ENCODE results near the gene CFAP57. TPM values are rescaled to one million over a fixed set of nuclear protein-coding genes. Genes with fewer than 3 reads are reported as not detected.

CFAP57 gene
- total RNA-seq, 1 experiment from 2014 or later, result 1.7 TPM

DNA sequence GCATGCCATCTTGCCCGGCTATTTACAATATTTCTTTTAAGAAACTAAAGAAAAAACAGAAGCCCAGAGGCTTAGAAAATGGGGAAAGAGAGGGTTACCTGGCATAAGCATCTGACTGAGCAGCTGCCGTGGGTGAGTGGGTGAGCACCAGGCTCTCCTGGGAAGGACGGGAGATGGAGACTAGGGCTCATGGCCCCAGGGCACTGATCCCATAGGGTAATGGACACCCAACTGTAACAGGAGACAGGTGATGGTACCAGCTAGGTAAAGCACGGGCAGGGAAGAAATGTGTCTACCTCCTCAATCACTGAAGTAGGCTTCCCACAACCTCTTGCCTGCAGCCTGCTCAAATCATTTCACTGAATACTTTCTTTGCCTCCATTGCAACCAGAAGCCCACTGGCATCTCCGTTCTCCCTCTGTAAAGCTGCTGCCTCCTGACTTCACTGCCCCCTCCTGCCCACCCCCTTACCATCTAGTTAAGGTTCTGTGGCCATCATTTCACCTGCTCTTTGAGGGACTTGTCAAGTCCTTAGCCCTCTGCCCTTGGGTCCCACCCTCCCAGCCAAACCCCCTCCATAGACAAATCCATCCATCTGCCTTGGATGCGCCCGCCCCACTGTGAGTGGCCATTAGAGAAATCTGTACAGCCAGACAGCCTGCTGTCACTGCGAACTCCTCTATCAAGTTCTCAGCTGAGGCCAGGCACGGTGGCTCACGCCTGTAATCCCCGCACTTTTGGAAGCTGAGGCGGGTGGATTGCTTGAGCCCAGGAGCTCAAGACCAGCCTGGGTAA lies 103.9 kb downstream of the CFAP57 start:
- TF ChIP-seq CTCF (conservative IDR thresholded peaks at IDR 0.05) (no peak), EZH2 (IDR thresholded peaks at IDR 0.05; ENCODE audit: low read depth) (no peak)
- Histone ChIP-seq H3K79me2 (ENCODE audit: low read depth) (no peaks in the 10 kb centered on the region; the same call in 1 of the 2 replicates), H3K4me2 (no peak overlapping the region), H3K36me3 (ENCODE audit: low read depth) (no peaks in the 10 kb centered on the region), H3K4me3 (no peak overlapping the region), H3K27me3 (ENCODE audit: insufficient read depth, low read depth) (no peaks in the 10 kb centered on the region), H3K9me2 (ENCODE audit: insufficient read depth) (no peaks in the 10 kb centered on the region), H3K4me1 (replicated peaks; ENCODE audit: insufficient read depth) (peaks cover 9% of the 10 kb centered on the region), H2AFZ (no peak overlapping the region), H4K20me1 (ENCODE audit: insufficient read depth) (no peaks in the 10 kb centered on the region), H3F3A (ENCODE audit: insufficient read depth, low read depth) (peaks cover 21% of the 10 kb centered on the region; the same call in 1 of the 2 replicates), H3K27ac (no peak overlapping the region), H3K9me3 (ENCODE audit: insufficient read depth, low read depth) (no peaks in the 10 kb centered on the region)
- intact Hi-C loops (cut with micrococcal nuclease; ENCODE audit: unreplicated experiment), result no loop called here
- DNase-seq, result no peak
- CTCF ChIA-PET, result no interaction called here
- POLR2A ChIA-PET (ENCODE audit: unreplicated experiment), result no interaction called here
- no TSS peak for BruUV-seq (replicated peaks)

DNA sequence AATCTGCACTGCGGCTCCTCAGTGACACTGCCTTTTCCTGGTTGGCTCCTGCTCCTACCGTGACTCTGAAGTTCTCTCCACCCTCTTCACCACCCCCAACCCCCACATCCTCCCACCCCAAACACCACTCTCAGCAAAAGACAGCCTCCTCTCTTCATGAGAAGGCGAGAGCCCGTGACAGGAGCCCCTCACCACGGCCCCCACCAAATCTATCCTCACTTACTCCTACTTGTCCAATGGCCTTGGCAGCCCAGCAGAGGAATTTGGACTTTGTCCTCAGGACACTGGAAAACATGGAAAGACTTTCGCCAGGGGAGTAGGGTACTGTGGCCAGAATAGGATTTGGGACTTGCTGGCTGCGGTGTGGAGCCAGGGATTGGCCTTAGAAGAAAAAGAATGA lies 104.5 kb downstream of the CFAP57 start:
- Histone ChIP-seq H3K4me1 (replicated peaks; ENCODE audit: insufficient read depth) (peaks cover 3% of the 10 kb centered on the region; the same call in 1 of the 2 replicates), H4K20me1 (ENCODE audit: insufficient read depth) (no peaks in the 10 kb centered on the region), H3K36me3 (ENCODE audit: low read depth) (no peaks in the 10 kb centered on the region), H3F3A (ENCODE audit: insufficient read depth, low read depth) (peaks cover 21% of the 10 kb centered on the region; the same call in 1 of the 2 replicates), H2AFZ (no peak overlapping the region), H3K27me3 (ENCODE audit: insufficient read depth, low read depth) (no peaks in the 10 kb centered on the region), H3K9me2 (ENCODE audit: insufficient read depth) (no peaks in the 10 kb centered on the region), H3K9me3 (ENCODE audit: insufficient read depth, low read depth) (no peaks in the 10 kb centered on the region), H3K27ac (no peak overlapping the region), H3K4me2 (no peak overlapping the region), H3K79me2 (ENCODE audit: low read depth) (no peaks in the 10 kb centered on the region; the same call in 1 of the 2 replicates), H3K4me3 (no peak overlapping the region)
- intact Hi-C loops (cut with micrococcal nuclease; ENCODE audit: unreplicated experiment), result no loop called here
- BruUV-seq (replicated peaks), result no TSS peak
- TF ChIP-seq EZH2 (IDR thresholded peaks at IDR 0.05; ENCODE audit: low read depth) (no peak), CTCF (conservative IDR thresholded peaks at IDR 0.05) (no peak)
- ChIA-PET POLR2A (ENCODE audit: unreplicated experiment) (no interaction called here), CTCF (no interaction called here)
- DNase-seq, result no peak

- Histone ChIP-seq H3K79me2 (ENCODE audit: low read depth) (no peaks in the 10 kb centered on the region), H3K27me3 (ENCODE audit: insufficient read depth, low read depth) (no peaks in the 10 kb centered on the region), H3K4me2 (no peak overlapping the region), H3K27ac (no peak overlapping the region), H3K9me2 (ENCODE audit: insufficient read depth) (no peaks in the 10 kb centered on the region), H3F3A (ENCODE audit: insufficient read depth, low read depth) (peaks cover 21% of the 10 kb centered on the region; the same call in 1 of the 2 replicates), H2AFZ (no peak overlapping the region), H3K4me1 (replicated peaks; ENCODE audit: insufficient read depth) (no peaks in the 10 kb centered on the region), H4K20me1 (ENCODE audit: insufficient read depth) (no peaks in the 10 kb centered on the region), H3K36me3 (ENCODE audit: low read depth) (no peaks in the 10 kb centered on the region), H3K4me3 (no peak overlapping the region), H3K9me3 (ENCODE audit: insufficient read depth, low read depth) (no peaks in the 10 kb centered on the region)
- no peak for TF ChIP-seq CTCF (conservative IDR thresholded peaks at IDR 0.05)
- TF ChIP-seq EZH2 (IDR thresholded peaks at IDR 0.05; ENCODE audit: low read depth), result no peak
- BruUV-seq (replicated peaks), result no TSS peak
- ChIA-PET CTCF (no interaction called here), POLR2A (ENCODE audit: unreplicated experiment) (no interaction called here)
- DNase-seq, result no peak
- intact Hi-C loops (cut with micrococcal nuclease; ENCODE audit: unreplicated experiment), result no loop called here
Measured at GRCh38 chr1:43277116-43277876, 105.2 kb downstream of the CFAP57 start.
